ENCODE results near the gene RASSF3.

The RASSF3 gene

DNA sequence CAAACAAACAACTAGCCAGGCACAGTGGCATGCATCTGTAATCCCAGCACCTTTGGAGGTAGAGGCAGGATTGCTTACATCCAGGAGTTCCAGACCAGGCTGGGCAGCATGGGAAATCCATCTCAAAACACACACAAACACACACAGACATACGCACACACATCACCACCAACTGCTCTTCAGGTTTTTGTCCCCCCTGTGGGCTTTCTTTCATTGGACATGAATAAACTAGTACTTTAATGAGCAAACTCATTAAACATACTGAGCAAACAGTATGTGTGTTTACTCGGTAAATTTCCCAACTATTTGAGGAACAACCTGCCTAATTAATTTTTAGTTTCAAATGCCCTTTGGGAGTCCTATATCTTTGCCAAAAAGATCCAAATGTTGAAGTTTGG lies 10.1 kb upstream of the RASSF3 start:
- Histone ChIP-seq H3K4me2 (ENCODE audit: low read length) (no peak overlapping the region), H2AFZ (ENCODE audit: low read length) (no peak overlapping the region), H3K27me3 (ENCODE audit: insufficient read depth, low read length) (no peaks in the 10 kb centered on the region), H3F3A (ENCODE audit: insufficient read depth, low read length) (no peaks in the 10 kb centered on the region), H3K4me1 (ENCODE audit: insufficient read depth, low read length, severe bottlenecking) (no peaks in the 10 kb centered on the region), H3K9me3 (ENCODE audit: low read length) (no peaks in the 10 kb centered on the region), H3K9ac (ENCODE audit: low read length) (no peak overlapping the region), H3K79me2 (ENCODE audit: insufficient read depth, low read length) (no peaks in the 10 kb centered on the region), H3K9me2 (ENCODE audit: low read depth, low read length) (no peaks in the 10 kb centered on the region), H3K27ac (ENCODE audit: low read depth, low read length, poor library complexity, severe bottlenecking) (no peak overlapping the region), H3K4me3 (ENCODE audit: low read depth, low read length, poor library complexity, severe bottlenecking) (no peak overlapping the region), H3K36me3 (ENCODE audit: insufficient read depth, low read length) (no peaks in the 10 kb centered on the region), H4K20me1 (ENCODE audit: insufficient read depth, low read length) (no peaks in the 10 kb centered on the region)
- TF ChIP-seq, protein P1, sequence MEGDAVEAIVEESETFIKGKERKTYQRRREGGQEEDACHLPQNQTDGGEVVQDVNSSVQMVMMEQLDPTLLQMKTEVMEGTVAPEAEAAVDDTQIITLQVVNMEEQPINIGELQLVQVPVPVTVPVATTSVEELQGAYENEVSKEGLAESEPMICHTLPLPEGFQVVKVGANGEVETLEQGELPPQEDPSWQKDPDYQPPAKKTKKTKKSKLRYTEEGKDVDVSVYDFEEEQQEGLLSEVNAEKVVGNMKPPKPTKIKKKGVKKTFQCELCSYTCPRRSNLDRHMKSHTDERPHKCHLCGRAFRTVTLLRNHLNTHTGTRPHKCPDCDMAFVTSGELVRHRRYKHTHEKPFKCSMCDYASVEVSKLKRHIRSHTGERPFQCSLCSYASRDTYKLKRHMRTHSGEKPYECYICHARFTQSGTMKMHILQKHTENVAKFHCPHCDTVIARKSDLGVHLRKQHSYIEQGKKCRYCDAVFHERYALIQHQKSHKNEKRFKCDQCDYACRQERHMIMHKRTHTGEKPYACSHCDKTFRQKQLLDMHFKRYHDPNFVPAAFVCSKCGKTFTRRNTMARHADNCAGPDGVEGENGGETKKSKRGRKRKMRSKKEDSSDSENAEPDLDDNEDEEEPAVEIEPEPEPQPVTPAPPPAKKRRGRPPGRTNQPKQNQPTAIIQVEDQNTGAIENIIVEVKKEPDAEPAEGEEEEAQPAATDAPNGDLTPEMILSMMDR (IDR thresholded peaks at IDR 0.05; ENCODE audit: low read length) = no peak
- no peak for TF ChIP-seq EZH2 (IDR thresholded peaks at IDR 0.05; ENCODE audit: borderline replicate concordance, low read length)

DNA sequence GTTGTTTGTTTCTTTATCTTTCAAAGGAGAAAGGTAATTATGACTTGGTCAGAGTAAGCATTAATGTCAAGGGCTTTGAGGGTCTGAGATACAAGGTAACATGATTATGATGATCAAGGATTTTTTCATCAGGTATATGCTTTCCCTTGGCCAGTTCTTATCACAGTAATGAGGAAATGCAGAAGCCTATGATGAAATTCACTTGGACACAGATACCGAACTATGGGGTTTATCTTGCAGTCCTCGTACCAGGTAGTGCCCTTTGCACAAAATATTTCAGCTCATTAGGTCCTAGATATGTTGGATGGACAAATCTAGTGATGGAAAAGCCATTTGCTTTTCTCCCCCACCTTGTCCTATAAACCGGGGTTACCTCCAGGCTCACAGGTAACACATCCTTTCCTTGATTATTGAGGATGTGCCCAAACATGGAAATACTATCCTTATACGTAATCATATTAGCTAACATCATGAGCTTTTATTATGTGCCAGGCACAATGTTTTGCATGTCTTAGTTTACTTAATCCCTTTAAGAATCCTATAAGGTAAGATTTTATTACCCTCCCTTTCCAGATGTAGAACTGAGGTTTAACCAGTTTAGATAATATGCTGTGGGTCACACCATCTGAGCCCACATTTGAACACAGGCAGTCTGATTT lies 7.0 kb upstream of the RASSF3 start:
- H3K4me1 ChIP-seq (ENCODE audit: insufficient read depth, low read length, severe bottlenecking) = peaks cover 2% of the 10 kb centered on the region
- H3K9me2 ChIP-seq (ENCODE audit: low read depth, low read length) = no peaks in the 10 kb centered on the region
- H3K79me2 ChIP-seq (ENCODE audit: insufficient read depth, low read length) = no peaks in the 10 kb centered on the region
- H3K4me2 ChIP-seq (ENCODE audit: low read length) = no peak overlapping the region
- H4K20me1 ChIP-seq (ENCODE audit: insufficient read depth, low read length) = no peaks in the 10 kb centered on the region
- TF ChIP-seq EZH2 (IDR thresholded peaks at IDR 0.05; ENCODE audit: borderline replicate concordance, low read length) = no peak
- TF ChIP-seq, protein P1 (IDR thresholded peaks at IDR 0.05; ENCODE audit: low read length) = no peak
- no peak overlapping the region for H3K27ac ChIP-seq (ENCODE audit: low read depth, low read length, poor library complexity, severe bottlenecking)
- no peak overlapping the region for H3K4me3 ChIP-seq (ENCODE audit: low read depth, low read length, poor library complexity, severe bottlenecking)
- no peaks in the 10 kb centered on the region for H3K36me3 ChIP-seq (ENCODE audit: insufficient read depth, low read length)
- no peak overlapping the region for H3K9ac ChIP-seq (ENCODE audit: low read length)
- no peaks in the 10 kb centered on the region for H3K9me3 ChIP-seq (ENCODE audit: low read length)
- H2AFZ ChIP-seq (ENCODE audit: low read length) = no peak overlapping the region
- H3F3A ChIP-seq (ENCODE audit: insufficient read depth, low read length) = no peaks in the 10 kb centered on the region
- no peaks in the 10 kb centered on the region for H3K27me3 ChIP-seq (ENCODE audit: insufficient read depth, low read length)

DNA sequence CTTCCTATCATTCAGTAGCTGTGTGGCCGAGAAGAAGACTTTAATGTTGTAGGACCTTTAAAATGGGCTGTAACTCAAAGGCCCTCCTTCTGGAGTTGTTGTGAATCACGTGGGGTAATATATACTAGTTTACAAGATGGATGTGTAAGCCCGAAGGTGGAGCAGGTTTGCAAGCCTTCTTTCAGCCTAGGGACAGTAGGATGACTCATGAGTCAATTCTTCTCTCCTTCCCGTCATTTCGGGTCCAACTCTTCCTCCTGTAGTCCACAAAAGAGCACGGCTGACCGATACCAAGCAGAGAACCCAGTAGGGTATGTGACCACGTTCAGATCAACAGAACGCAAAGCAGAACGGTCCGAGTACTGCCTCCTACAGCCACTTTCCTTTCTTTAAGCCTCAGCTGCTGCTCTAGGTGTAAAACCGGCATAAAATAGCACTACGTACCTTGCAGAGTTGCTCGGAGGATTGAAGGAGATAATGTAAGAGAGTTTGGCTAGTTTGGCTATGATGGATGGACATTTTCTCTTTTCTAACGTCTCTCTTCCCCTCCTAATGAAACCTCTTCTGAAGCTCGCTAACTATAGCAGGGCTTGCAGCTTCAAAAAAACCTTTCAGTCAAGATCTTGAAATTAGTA lies 1.3 kb upstream of the RASSF3 start:
- no peaks in the 10 kb centered on the region for H3K27me3 ChIP-seq (ENCODE audit: insufficient read depth, low read length)
- TF ChIP-seq, protein P1 (IDR thresholded peaks at IDR 0.05; ENCODE audit: low read length) = peak; percentile 34; the same call in 1 of the 2 replicates
- TF ChIP-seq EZH2 (IDR thresholded peaks at IDR 0.05; ENCODE audit: borderline replicate concordance, low read length) = no peak
- no peaks in the 10 kb centered on the region for H4K20me1 ChIP-seq (ENCODE audit: insufficient read depth, low read length)
- H3K36me3 ChIP-seq (ENCODE audit: insufficient read depth, low read length) = no peaks in the 10 kb centered on the region
- H3K4me1 ChIP-seq (ENCODE audit: insufficient read depth, low read length, severe bottlenecking) = peaks cover 40% of the 10 kb centered on the region
- peaks cover 10% of the 10 kb centered on the region for H3F3A ChIP-seq (ENCODE audit: insufficient read depth, low read length)
- peak overlapping the region; percentile 89 for H3K27ac ChIP-seq (ENCODE audit: low read depth, low read length, poor library complexity, severe bottlenecking)
- H2AFZ ChIP-seq (ENCODE audit: low read length) = peak overlapping the region; percentile 82
- H3K9ac ChIP-seq (ENCODE audit: low read length) = peak overlapping the region; percentile 89
- H3K4me3 ChIP-seq (ENCODE audit: low read depth, low read length, poor library complexity, severe bottlenecking) = peak overlapping the region; percentile 72
- H3K4me2 ChIP-seq (ENCODE audit: low read length) = peak overlapping the region; percentile 92
- H3K9me2 ChIP-seq (ENCODE audit: low read depth, low read length) = no peaks in the 10 kb centered on the region
- 0 out of 2 replicates have a peak, but pooled peaks cover 4% of the 10 kb centered on the region for H3K79me2 ChIP-seq (ENCODE audit: insufficient read depth, low read length)
- H3K9me3 ChIP-seq (ENCODE audit: low read length) = no peaks in the 10 kb centered on the region
